AG04450 (cell line): ENCODE data around the gene TMEM131L. TPM values are rescaled to one million over a fixed set of nuclear protein-coding genes. Genes with fewer than 3 reads are reported as not detected.

ENCODE experiments used
- CTCF ChIA-PET: fragments of 300-600, 350-600 bp; formaldehyde crosslinking; extraction: SDS; loops from one replicate; lab custom pipeline; 2022; ENCODE audit warnings: antibody characterized with exemption, inconsistent platforms; lab: Charles Lee
- POLR2A ChIA-PET: fragments of 350-600 bp; formaldehyde crosslinking; extraction: SDS; loops from one replicate; lab custom pipeline; 2021; ENCODE audit warnings: antibody characterized with exemption, inconsistent platforms; lab: Yijun Ruan, JAX
- DNase-seq: peaks from one replicate; pipeline ENCODE4 v3.0.0-alpha.2; 2011; ENCODE audit warnings: low read depth, low spot score
- H3K27ac ChIP-seq: one replicate; pipeline ENCODE4 v1.5.1; 2012; ENCODE audit warnings: low read depth, low read length, control low read depth
- H3K27me3 ChIP-seq: one replicate; pipeline ENCODE4 v1.6.0; 2012; ENCODE audit warnings: low read length; ENCODE audit not compliant: control insufficient read depth, insufficient read depth
- H3K4me3 ChIP-seq: 2 replicates; pipeline ENCODE4 v1.5.1; 2011; ENCODE audit warnings: mild to moderate bottlenecking, low read depth, low read length, control low read depth
- H3K9me3 ChIP-seq: 2 replicates; pipeline ENCODE4 v1.5.1; 2012; ENCODE audit warnings: low read length; ENCODE audit not compliant: control insufficient read depth, insufficient read depth
- polyA plus RNA-seq: library from polyadenylated mRNA; depleted of rRNA; stranded (reverse); fragments of >200 nt; gene quantifications from 2 replicates; pipeline ENCODE4 v1.2.3, GENCODE V29; 2011
- TF ChIP-seq, protein P1 (sequence below): IDR thresholded peaks from 2 replicates; pipeline ENCODE4 v1.5.1; 2011; ENCODE audit warnings: low read depth, low read length, control low read depth, inconsistent platforms

TMEM131L gene
- polyA plus RNA-seq, 1 experiment = 15.5 TPM

DNA sequence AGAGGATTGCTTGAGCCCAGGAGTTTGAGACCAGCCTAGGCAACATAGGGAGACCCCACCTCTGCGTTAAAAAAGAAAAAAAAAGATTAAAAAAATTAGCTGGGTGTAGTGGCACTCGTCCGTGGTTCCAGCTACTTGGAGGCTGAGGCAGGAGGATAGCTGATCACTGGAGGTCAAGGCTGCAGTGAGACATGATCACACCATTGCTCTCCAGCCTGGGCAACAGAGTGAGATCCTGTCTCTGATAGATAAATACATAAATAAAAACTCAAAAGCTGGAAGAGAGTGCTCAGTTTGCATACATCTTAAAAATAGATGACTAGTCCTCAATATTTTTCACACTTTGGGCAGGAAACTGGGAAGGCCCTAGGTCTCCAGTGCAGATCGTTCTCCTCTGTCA lies 54.1 kb downstream of the TMEM131L start:
- no peak overlapping the region for H3K27ac ChIP-seq
- TF ChIP-seq, protein P1, sequence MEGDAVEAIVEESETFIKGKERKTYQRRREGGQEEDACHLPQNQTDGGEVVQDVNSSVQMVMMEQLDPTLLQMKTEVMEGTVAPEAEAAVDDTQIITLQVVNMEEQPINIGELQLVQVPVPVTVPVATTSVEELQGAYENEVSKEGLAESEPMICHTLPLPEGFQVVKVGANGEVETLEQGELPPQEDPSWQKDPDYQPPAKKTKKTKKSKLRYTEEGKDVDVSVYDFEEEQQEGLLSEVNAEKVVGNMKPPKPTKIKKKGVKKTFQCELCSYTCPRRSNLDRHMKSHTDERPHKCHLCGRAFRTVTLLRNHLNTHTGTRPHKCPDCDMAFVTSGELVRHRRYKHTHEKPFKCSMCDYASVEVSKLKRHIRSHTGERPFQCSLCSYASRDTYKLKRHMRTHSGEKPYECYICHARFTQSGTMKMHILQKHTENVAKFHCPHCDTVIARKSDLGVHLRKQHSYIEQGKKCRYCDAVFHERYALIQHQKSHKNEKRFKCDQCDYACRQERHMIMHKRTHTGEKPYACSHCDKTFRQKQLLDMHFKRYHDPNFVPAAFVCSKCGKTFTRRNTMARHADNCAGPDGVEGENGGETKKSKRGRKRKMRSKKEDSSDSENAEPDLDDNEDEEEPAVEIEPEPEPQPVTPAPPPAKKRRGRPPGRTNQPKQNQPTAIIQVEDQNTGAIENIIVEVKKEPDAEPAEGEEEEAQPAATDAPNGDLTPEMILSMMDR = no peak
- POLR2A ChIA-PET = no interaction called here
- CTCF ChIA-PET = interaction anchor here (1.4 kb wide), 1 partner anchor 54 kb away, joined by 3 read pairs; no protein-coding TSS in a partner anchor
- no peak for DNase-seq
- H3K4me3 ChIP-seq = no peak overlapping the region
- no peaks in the 10 kb centered on the region for H3K27me3 ChIP-seq
- H3K9me3 ChIP-seq = no peaks in the 10 kb centered on the region

DNA sequence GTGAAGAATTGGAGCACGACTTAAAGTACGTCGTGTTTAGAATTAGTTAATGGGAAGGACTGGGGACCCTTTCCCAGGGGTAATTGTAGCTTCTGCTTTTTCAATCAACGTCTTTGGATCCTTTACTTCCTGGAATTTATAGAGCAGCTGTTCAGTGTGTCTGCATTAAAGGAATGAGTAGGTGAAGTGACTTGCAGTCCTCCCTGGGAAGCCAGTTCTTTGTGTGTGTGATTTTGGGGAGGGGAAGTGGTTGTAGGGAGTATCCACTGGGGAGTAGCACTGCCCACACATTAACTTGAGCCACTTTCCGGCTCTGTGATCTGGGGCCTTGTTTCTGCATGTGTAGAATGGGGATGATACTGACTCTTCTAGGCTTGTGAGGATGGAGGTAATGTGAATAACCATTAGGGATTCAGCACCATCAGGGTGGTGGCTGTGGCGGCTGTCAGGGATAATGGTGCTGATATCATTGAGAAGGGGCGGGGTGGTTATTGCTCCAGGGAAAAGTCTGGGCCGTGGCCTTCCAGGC lies 54.7 kb downstream of the TMEM131L start:
- Histone ChIP-seq H3K27ac (no peak overlapping the region), H3K4me3 (no peak overlapping the region), H3K9me3 (no peaks in the 10 kb centered on the region), H3K27me3 (no peaks in the 10 kb centered on the region)
- TF ChIP-seq, protein P1 = no peak
- POLR2A ChIA-PET = no interaction called here
- no peak for DNase-seq
- CTCF ChIA-PET = interaction anchor here (1.4 kb wide), 1 partner anchor 53 kb away, joined by 3 read pairs; no protein-coding TSS in a partner anchor

DNA sequence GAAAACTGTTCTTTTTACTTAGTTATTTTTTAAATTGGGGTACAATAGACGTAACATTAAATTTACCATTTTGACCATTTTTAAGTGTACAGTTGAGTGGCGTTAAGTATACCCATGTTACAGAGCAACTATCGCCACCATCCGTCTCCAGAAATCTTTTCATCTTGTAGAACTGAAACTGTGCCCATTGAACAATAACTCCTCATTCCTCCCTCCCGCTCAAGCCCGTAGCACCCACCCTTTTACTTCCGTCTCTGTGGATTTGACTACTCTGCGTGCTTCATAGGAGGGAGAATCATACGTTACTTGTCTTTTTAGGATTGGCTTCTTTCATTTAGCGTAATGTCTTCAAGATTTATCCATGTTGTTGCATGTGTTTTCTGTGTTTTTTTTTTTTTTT lies 55.3 kb downstream of the TMEM131L start:
- CTCF ChIA-PET = no interaction called here
- no peak for DNase-seq
- no peak overlapping the region for H3K4me3 ChIP-seq
- TF ChIP-seq, protein P1 = no peak
- no peaks in the 10 kb centered on the region for H3K27me3 ChIP-seq
- POLR2A ChIA-PET = no interaction called here
- H3K9me3 ChIP-seq = no peaks in the 10 kb centered on the region
- H3K27ac ChIP-seq = no peak overlapping the region

GRCh38 chr4:153521999-153522801 lies 56.0 kb downstream of the TMEM131L start:
- no peak for DNase-seq
- Histone ChIP-seq H3K4me3 (no peak overlapping the region), H3K27ac (no peak overlapping the region), H3K9me3 (no peaks in the 10 kb centered on the region), H3K27me3 (no peaks in the 10 kb centered on the region)
- CTCF ChIA-PET = no interaction called here
- POLR2A ChIA-PET = no interaction called here
- TF ChIP-seq, protein P1 = no peak

GRCh38 chr4:153522802-153523094 lies 56.6 kb downstream of the TMEM131L start:
- ChIA-PET CTCF (no interaction called here), POLR2A (interaction anchor here (0.6 kb wide), 1 partner anchor 90 kb away, joined by 3 read pairs; no protein-coding TSS in a partner anchor)
- no peak for DNase-seq
- TF ChIP-seq, protein P1 = no peak
- no peaks in the 10 kb centered on the region for H3K27me3 ChIP-seq
- H3K27ac ChIP-seq = no peak overlapping the region
- no peaks in the 10 kb centered on the region for H3K9me3 ChIP-seq
- no peak overlapping the region for H3K4me3 ChIP-seq
